HG03432 (cell line): Measurements from ENCODE around the gene DNAJC10.

ENCODE experiments used
- ATAC-seq: cut with Tn5 transposase; IDR thresholded peaks from one replicate; pipeline ENCODE4 v1.9.1; 2021; ENCODE audit warnings: mild to moderate bottlenecking, moderate library complexity; ENCODE audit not compliant: unreplicated experiment

Gene DNAJC10

GRCh38 chr2:182784058-182784706, 68.1 kb downstream of the DNAJC10 start:
- ATAC-seq = no peak

- peak; percentile 62 for ATAC-seq
Observed at GRCh38 chr2:182784777-182785176, 68.7 kb downstream of the DNAJC10 start.

DNA sequence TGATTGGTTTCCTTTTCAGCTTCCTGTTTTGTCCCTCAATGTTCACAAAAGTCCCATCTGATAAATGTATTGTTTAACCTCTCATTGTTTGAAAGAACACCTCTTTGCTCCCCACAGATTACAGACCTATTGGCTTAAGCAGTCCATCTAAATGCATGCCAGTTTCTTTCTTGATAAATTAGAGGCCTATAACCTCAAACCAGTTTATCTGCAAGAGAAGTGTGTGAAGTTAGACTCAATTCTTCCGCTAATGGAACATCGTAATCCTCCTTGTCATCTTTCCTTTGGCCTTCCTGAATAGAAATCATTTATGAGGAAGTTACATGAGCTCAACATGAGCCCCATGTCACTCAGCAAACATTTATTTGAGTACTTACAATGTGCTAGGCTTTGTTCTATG, 76.4 kb downstream of the DNAJC10 start:
- no peak for ATAC-seq

DNA sequence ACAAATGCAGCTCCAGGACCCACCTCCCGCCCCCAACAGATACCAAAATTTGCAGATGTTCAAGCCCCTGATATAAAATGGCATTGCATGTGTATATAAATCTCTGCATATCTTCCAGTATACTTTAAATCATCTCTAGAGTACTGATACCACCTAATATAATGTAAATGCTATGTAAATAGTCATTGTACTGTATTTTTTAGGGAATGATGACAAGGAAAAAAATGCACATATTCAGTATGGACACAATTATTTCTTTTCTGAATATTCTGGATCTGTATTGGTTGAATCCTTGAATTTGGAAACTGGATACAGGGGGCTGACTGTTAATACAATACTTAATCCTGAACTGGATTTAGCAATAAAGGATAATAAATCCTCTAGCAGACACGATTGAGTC, 82.7 kb downstream of the DNAJC10 start:
- ATAC-seq = no peak

- no peak for ATAC-seq
Observed at GRCh38 chr2:182804128-182804527, 88.1 kb downstream of the DNAJC10 start.

GRCh38 chr2:182807319-182807718, 91.3 kb downstream of the DNAJC10 start:
- no peak for ATAC-seq

GRCh38 chr2:182810087-182810486, 94.0 kb downstream of the DNAJC10 start:
- no peak for ATAC-seq

GRCh38 chr2:182814380-182814779, 98.3 kb downstream of the DNAJC10 start:
- ATAC-seq = no peak

GRCh38 chr2:182814804-182815203, 98.7 kb downstream of the DNAJC10 start:
- ATAC-seq = no peak

DNA sequence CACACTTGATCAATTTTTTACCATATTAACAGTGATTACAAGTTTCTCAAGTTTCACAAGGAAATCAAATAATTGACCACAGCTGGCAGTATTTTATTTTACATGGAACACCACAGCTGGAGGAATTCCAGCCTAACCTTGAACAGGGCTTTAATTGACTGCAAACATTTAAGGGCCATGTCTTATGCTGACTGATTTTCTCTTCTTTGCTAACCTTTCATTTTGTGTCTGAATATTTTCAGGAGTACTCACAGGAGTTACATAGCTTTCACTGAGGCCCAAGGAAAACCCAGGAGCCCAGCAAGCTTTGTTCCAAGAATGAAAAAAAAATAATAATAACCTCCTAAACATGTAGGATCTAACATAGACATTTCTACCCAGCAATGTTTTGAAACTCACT, 100.8 kb downstream of the DNAJC10 start:
- no peak for ATAC-seq

GRCh38 chr2:182817558-182817957, 101.5 kb downstream of the DNAJC10 start:
- ATAC-seq = no peak

GRCh38 chr2:182818501-182818900, 102.4 kb downstream of the DNAJC10 start:
- ATAC-seq = no peak

DNA sequence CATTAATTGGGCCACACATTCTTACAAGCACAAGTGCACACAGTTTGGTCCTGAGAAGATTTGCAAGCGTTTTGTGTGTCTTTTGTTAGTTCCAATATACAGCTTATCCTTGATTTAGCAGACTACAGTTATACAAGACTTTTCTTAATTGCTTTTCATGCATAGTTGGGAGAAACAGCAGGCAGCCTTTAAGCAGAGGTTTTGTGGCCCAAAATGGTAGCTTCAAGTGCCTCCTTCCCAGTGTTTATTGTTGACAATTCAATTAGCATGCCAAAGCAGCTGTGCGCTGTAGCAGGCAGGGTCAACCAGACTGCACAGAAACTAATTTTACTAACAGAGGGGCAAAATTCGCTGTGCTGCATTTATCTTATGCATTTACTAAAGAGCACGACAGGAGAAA, 102.9 kb downstream of the DNAJC10 start:
- ATAC-seq = no peak

DNA sequence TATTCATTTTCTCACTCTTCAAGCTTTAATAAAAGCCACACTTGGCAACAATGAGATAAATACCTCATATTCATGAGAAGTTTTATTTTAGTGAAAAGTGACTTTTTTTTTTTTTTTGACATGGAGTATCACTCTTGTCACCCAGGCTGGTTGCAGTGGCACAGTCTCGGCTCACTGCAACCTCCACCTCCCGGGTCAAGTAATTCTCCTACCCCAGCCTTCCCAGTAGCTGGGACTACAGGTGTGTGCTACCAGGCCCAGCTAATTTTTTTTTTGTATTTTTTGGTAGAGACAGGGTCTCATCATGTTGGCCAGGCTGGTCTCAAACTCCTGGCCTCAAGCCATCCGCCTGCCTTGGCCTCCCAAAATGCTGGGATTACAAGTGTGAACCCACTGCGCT, 103.4 kb downstream of the DNAJC10 start:
- no peak for ATAC-seq

GRCh38 chr2:182821182-182821581, 105.1 kb downstream of the DNAJC10 start:
- no peak for ATAC-seq

DNA sequence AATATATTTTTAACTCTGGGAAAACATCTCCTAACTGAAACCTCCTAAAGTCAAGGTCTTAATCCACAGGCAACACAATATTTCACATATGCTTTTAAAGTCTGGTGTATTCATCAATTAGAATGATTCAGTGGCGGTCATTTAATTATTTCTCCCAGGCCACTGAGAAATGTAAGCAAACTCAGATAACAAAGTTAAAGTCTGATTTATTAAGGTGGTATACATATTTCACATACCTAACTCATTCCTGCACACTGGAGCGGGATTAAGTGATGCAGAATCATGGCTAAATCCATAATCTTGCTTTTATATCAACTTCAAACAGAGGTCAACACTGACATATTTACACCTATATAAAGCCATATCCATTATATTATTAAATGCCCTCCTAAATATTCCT, 106.7 kb downstream of the DNAJC10 start:
- no peak for ATAC-seq

DNA sequence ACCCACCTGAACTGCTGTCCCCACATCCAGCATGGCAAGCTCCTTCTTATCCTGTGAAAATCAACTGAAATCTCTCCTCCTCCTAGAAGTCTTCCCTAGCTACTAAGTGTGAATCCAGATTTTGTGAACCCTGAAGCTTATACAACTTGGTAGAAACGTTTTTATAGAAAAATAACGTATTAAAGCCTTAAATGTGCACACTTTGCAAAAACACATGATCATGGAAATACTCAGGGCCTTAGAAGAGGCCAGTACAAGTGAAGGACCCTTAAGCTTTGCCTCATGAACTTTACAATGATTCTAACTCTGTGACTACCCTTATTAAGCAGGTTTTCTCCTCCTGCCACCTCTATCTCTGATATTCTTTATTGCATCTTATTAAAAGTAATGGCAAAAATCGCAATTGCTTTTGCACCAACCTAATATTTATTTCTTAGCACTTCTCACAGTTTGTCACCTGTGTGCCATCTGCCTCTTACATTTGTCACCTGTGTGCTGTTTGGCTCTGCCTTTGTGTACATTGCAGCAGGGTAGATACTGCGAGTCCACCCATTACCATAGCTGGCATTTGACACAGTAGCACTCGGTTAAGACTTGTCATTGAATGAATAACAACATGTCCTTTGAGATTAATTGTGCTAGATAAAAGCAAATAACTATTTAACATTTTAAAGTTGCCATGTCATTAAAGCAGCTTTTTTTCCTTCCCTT, 108.2 kb downstream of the DNAJC10 start:
- no peak for ATAC-seq

DNA sequence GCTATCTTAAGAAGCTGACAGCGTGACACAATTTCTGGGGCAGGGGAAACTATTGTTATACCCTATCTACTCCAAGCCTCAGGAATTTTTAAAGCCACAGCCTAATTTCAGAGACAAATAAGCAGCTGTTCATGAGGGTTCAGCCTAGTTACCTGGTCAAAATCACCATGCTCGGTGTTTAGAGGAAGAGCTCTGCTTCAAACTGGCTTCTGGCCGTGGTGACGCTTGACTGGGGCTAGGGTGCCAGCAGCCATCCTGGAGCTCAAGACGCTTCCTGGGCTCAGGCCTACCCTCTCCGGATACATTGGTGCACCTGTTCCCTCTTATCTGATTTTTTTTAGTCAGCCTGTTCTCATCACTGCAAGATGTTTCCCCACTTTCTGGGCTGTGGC, 108.7 kb downstream of the DNAJC10 start:
- ATAC-seq = no peak

- ATAC-seq = no peak
Observed at GRCh38 chr2:182826064-182826463, 110.0 kb downstream of the DNAJC10 start.

GRCh38 chr2:182826496-182826895, 110.4 kb downstream of the DNAJC10 start:
- ATAC-seq = no peak

DNA sequence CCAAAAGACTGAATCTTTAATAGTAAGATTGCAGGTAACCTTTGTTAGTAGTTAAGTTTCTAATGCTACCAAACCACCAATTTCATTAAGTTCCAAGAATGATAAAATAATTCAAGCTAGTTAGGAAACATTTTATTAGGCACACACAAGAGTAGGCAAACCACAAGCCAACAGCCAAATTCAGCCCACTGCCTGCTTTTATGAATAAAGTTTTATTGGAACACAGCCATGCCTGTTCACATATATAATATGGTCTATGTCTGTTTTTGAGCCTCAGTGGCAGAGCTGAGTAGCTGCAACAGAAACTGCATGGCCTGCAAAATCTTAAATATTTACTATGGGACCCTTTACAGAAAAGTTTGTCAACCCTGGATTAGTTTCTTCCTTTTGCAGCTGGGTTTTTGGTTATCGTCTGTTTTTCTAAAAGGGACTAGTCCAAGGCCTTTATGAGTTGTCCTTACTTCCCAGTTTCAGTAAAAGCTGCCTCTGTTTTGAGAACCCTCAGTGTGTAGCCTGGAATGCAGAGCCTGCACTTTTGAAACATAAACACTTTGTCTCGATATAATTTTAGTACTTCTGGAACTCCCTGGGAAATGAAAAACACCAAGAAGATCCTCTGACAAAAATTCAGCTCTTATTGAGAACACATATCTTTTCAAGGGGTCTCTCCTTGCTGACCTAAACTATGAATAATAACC, 111.3 kb downstream of the DNAJC10 start:
- ATAC-seq = no peak

DNA sequence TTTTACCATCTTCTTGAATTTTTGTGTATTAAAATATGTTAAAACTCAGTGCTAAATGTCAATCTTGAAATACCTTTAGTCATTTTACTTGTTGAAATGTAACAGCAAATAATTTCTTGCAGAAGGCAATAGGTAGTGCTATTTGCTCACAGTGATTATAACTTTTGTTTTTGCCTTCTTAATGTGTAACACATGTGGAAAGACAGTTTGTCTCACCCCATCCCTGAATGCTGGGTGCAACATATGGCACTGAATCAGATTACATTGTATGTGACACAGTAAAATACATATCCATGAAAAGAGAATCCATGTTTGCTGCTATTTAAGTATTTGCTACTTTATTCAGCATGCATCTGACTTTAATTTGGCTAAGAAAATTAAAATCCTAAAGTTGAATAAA, 115.0 kb downstream of the DNAJC10 start:
- no peak for ATAC-seq
